22Rv1 (cell line): ENCODE results near the gene DCDC2C.

Experiments used
- H3K27ac ChIP-seq: fragments of 450-650 bp; 2 replicates; pipeline ENCODE4 v1.5.1; 2017
- CTCF ChIP-seq: fragments of 450-650 bp; IDR thresholded peaks from 2 replicates; pipeline ENCODE4 v1.5.1; 2017; ENCODE audit warnings: mild to moderate bottlenecking
- ZFX ChIP-seq: fragments of 450-650 bp; IDR thresholded peaks from 2 replicates; pipeline ENCODE4 v1.6.1; 2017; ENCODE audit warnings: antibody characterized with exemption, borderline replicate concordance

DCDC2C gene

GRCh38 chr2:3729055-3729448, 25.7 kb downstream of the DCDC2C start:
- H3K27ac ChIP-seq, result no peak overlapping the region
- TF ChIP-seq CTCF (no peak), ZFX (no peak)

DNA sequence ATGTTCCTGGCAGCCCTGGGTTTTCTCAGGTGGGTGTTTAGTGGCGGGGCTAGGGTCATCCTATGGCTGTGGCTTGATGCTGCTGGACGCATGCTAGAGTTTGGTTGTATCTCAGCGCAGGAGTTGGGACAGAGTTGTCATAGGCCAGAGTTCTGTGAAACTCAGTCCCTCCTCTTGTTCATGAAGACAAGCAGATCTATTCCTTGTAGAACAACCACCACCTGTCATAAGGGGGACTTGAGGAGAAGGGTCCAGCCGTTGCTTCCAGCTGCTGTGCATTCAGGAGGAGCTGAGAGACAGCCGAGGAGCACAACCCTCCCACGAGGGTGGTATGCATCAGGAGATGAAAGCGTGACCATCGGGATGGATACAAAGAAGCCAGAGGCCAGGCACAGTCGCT, 26.4 kb downstream of the DCDC2C start:
- no peak overlapping the region for H3K27ac ChIP-seq
- TF ChIP-seq ZFX (no peak), CTCF (no peak)

DNA sequence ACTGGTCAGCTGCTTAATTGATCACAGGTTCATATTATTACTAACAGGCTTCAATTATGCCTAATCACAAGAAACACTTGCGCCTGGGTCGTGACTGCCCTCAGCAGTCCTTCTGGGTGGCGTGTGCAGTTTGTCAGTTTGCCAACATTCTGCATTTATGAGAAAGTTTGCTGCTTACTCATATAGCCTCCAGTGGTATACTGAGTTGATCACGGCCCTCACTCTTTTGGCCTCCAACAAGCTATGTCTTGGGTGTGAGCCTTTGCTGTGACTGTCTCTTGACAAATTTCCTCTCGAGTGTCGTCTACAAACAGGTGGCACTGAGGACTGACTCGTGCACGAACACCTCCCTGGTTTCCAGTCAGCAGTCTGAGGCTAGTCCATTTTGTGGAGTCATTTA, 27.3 kb downstream of the DCDC2C start:
- TF ChIP-seq CTCF (no peak), ZFX (no peak)
- no peak overlapping the region for H3K27ac ChIP-seq

- no peak overlapping the region for H3K27ac ChIP-seq
- TF ChIP-seq CTCF (no peak), ZFX (no peak)
These were observed 28.5 kb downstream of the DCDC2C start for GRCh38 chr2:3731829-3732228.

DNA sequence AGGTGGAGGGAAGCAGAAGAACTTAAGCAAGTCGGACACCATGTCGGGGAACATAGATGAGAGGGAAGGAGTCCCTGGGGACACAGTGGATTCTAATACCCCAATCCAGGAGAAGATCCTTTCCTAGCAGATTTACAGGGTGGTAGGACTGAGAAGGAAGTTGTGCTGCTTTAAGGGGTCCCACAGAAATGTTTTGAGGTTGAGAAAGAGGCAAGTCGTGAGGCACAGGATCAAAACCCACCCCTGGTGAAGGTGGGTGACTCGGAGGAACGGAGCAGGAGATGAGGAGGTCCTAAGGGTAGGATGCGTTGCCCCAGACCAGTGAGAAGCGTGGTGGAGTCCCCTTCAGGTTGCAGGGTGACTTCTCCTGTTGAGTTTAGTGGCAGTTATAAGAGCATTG, 32.7 kb downstream of the DCDC2C start:
- no peak overlapping the region for H3K27ac ChIP-seq
- no peak for TF ChIP-seq ZFX

GRCh38 chr2:3737128-3737527, 33.8 kb downstream of the DCDC2C start:
- no peak overlapping the region for H3K27ac ChIP-seq
- TF ChIP-seq ZFX, result no peak

GRCh38 chr2:3738454-3738853, 35.1 kb downstream of the DCDC2C start:
- peak; percentile 41 for TF ChIP-seq CTCF
- TF ChIP-seq ZFX, result no peak

DNA sequence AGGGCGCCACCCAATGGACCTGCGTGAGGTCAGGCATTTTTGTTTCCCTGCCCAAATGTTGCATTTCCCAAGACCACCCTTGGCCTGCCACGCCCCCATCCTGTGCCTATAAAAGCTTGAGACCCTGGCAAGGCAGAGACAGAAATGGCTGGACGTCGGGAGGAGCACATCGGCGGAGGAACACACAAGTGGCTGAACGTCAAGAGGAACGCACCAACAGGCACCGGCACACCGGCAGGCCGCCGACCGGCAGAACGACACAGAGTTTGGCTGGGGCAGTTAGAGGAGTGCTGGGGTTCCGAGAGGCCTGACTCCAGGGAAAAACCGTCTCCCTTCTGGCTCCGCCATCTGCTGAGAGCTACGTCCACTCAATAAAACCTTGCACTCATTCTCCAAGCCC, 35.9 kb downstream of the DCDC2C start:
- TF ChIP-seq ZFX, result no peak
- no peak for TF ChIP-seq CTCF
- no peak overlapping the region for H3K27ac ChIP-seq

More at GRCh38 chr2:3738454-3738853, 35.1 kb downstream of the DCDC2C start:
- no peak overlapping the region for H3K27ac ChIP-seq
